HPDE6-E6E7 (cell line): Measurements from ENCODE around the gene ABCA2.
"Not testable (repeated sequence)": the region's sequence is repeated elsewhere in the genome, so short reads cannot be mapped to it uniquely, and the experiment has no call there.

Source experiments
- DNase-seq: peaks from one replicate; pipeline ENCODE4 v3.0.0; 2011; ENCODE audit warnings: missing footprints; ENCODE audit errors: extremely low spot score

Gene ABCA2

GRCh38 chr9:137064027-137064879 is 36.2 kb upstream of the ABCA2 start:
- no peak for DNase-seq

- DNase-seq, result no peak
Observed at GRCh38 chr9:137063311-137064026, 35.4 kb upstream of the ABCA2 start.

DNA sequence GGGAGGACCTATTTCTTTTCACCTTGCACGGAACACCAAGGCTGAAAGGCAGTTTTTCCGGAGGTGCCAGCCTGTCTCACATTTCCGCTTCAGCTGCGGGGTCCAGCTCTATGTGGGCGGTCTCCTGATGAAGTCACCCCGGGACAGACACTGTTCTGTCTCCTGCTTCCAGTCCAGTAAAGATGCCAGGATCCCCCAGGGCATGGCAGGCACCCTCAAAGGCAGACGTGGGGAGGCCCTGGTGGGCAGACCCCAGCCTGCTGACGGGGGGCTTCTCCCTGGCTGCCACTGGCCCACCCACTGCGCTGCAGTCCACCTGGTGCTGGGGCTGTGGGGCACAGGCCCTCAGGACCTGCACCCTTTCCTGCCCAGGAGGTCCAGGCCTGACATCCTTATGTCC is 34.8 kb upstream of the ABCA2 start:
- not testable (repeated sequence) for DNase-seq

GRCh38 chr9:137062384-137062783 is 34.3 kb upstream of the ABCA2 start:
- no peak for DNase-seq

- DNase-seq, result no peak
Observed at GRCh38 chr9:137058521-137059234, 30.6 kb upstream of the ABCA2 start.

GRCh38 chr9:137057545-137057944 is 29.5 kb upstream of the ABCA2 start:
- DNase-seq, result no peak

- DNase-seq, result no peak
Observed at GRCh38 chr9:137056739-137057415, 28.8 kb upstream of the ABCA2 start.

DNA sequence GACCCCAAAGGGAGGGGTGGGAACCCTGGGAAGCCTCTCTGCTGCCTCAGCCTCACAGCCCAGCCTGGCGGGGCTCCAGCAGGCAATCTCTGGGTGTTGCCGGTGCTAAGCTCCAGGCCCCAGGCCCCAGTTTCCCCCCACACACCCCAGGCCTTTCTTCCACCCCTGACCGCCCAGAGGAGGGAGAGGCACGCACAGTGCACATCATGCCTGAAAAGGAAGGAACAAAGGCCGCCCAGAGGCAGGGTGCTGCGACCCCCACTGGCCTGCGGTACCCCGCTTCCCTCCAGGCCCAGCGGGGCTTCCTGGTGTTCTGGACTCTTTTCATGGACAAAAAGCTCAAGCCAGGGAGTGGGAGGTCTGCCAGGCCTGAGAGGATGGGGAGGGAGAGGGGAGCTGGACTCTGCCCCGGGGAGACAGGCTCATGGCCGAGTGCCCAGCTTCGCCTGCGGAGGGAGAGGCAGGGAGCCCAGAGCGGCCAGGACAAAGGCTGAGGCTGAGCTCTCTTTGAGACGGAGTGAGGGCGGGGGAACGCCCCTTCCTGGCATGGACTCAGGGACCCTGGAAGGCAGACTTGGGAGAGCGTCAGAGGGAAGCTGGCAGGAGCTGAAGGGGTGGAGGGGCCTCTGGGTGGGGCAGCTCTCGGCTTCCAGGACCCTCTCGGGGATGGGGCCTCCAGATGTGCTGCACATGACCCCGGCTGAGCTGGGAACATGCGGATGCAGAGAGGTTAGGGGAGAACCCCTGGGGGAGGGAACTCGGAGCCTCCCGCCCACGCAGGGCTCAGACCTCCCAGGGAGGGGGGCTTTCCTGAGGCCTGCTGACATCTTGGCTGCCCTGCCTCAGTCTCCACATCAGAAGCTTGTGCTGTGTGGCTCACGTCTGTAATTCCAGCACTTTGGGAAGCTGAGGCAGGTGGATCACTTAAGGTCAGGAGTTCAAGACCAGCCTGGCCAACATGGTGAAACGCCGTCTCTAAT is 27.6 kb upstream of the ABCA2 start:
- no peak for DNase-seq

DNA sequence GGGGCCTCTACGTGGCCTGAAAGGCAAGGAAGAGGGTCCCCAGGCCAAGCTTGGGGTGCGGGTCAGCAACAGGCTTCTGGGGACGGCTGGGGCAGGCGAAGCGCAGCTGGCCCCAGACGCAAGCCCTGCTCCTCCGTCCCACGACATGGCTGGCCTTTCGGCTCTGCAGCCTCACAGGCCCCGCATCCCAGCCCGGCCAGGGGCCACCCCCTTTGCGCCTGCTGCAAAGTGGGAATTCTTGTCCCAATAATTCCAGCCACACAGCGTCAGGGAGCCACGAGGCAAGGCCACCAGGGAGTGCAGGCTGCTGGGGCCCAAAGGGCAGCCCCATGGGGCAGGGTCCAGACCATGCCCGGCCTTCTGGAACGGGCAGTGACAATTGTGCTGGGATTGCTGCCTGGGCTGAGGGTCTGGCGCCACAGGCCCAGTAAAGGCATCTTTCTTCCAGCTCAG is 26.9 kb upstream of the ABCA2 start:
- DNase-seq, result no peak

- DNase-seq, result no peak
Observed at GRCh38 chr9:137053944-137054931, 26.2 kb upstream of the ABCA2 start, which contains the start of gene ENTPD2. ENTPD2 (minus strand) TSS chr9:137054061; CDS start chr9:137053997, 64 bp downstream.

GRCh38 chr9:137052998-137053943 is 25.2 kb upstream of the ABCA2 start:
- DNase-seq, result no peak

DNA sequence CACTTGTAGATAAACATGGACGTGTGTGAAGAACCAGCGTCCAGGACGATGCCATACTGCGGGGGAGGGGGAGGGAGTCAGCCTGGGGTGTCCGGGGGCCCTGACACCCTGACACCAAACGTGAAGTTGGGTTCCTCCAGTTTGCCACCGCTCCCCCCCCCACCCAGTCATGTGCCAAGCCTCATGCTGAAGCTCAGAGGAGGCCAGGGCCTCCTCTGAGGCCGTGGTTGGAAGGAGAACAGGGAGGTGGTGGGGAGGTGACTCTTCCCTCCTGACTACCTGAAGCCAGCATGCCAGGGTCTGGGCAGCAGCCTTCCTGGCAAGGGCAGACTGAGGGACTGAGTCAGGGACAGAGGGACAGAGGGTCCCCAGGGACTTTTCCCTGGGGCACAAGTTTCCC is 24.3 kb upstream of the ABCA2 start:
- DNase-seq, result no peak

DNA sequence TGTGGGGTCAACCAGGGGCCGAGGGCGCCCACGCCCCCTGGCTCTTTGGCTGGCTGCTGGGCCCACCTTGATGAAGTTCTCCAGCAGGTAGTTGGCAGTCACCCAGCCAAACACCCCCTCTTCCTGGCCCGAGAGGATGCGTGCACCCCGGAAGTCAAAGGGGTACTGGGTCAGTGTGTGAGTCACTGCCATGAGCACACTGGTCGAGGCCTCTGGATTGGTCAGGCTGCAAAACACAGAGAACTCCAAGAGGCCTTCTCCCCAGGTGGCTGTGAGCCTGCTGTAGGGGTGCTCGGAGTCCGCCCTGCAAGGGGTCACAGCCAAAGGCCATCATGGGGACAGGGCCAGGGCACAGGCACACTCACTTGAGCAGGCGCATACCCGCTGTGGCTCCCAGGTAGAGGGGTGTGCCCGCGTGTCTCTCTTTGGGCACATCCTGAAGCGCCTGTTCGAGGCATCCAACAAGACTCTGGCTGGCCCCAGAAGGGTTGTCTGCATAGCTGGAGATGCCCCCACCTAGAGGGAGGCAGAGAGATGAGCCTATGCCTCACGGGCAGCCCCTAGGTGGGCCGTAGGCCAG is 23.2 kb upstream of the ABCA2 start:
- no peak for DNase-seq

- DNase-seq, result no peak
Observed at GRCh38 chr9:137050570-137050969, 22.5 kb upstream of the ABCA2 start.

- DNase-seq, result no peak
Observed at GRCh38 chr9:137049544-137050449, 21.8 kb upstream of the ABCA2 start.

DNA sequence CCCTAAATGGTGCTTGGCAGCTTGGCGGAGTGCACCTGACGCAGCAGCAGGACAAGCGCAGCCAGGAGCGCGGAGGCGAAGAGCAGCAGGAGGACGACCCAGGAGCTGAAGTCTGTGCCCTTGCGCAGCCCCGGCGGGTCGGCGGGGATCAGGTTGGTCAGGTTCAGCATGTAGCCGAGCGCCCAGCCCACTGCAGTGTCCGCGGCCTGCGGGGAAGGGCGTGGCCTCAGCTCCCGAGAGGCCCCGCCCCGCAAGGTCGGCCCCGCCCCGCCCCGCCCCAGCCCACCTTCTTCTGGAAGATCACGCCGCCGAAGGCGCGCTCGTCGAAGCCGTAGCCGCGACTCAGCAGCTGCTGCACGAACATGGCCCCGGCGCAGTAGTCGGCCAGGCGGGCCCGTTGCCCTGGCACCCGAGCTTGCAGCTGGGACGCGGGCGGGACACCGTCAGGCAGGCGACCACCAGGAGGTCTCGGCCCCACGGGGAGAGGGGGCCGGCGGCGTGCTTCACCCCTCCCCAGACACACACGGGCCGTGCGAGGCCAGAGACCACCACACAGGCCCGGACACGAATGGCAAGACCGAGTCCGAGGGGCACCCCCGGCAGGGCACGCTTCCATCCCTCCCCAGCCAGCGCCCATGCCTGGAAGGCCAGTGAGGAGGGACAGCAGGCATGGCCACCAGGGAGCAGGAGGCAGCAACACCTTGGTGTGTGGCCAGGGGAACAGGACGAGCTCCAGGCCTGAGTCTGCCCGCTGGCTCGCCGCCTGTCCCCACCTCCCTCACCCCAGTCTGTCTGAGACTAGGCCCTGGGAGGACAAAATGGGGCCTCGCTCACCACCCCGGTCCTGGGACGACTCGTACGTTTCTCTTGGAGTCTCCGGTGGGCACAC is 20.9 kb upstream of the ABCA2 start:
- DNase-seq, result no peak
